Activated CD4-positive, alpha-beta T cell treated with anti-CD3 and anti-CD28 coated beads, Interleukin-2, amount 10 ng/mL, durations not matched to agents 24 days and 14 days (primary cell): ENCODE measurements around the gene PLA1A. TPM values are rescaled to one million over a fixed set of nuclear protein-coding genes. Genes with fewer than 3 reads are reported as not detected.
"Not testable (repeated sequence)": the region's sequence is repeated elsewhere in the genome, so short reads cannot be mapped to it uniquely, and the experiment has no call there.

Source experiments
- DNase-seq: peaks from one replicate; pipeline ENCODE4 v3.0.0; 2022
- H3K27ac Mint-ChIP-seq: one replicate; pipeline ENCODE4 v1.8.0; 2022; ENCODE audit warnings: mild to moderate bottlenecking, mixed read lengths
- H3K27me3 Mint-ChIP-seq: one replicate; pipeline ENCODE4 v1.8.0; 2022; ENCODE audit warnings: mixed read lengths
- H3K36me3 Mint-ChIP-seq: one replicate; pipeline ENCODE4 v1.8.0; 2022; ENCODE audit warnings: low read depth, mild to moderate bottlenecking, mixed read lengths
- H3K4me1 Mint-ChIP-seq: one replicate; pipeline ENCODE4 v1.8.0; 2021; ENCODE audit warnings: mixed read lengths
- H3K4me3 Mint-ChIP-seq: one replicate; pipeline ENCODE4 v1.8.0; 2022; ENCODE audit warnings: mild to moderate bottlenecking, moderate library complexity, mixed read lengths
- H3K9me3 Mint-ChIP-seq: one replicate; pipeline ENCODE4 v1.8.0; 2021; ENCODE audit warnings: mixed read lengths
- intact Hi-C: fragments of 100-400 bp; cut with micrococcal nuclease; formaldehyde crosslinking; loops from one replicate; pipeline ENCODE4 v1.15.1; 2023
- total RNA-seq: library from RNA; stranded (reverse); gene quantifications from 2 replicates; pipeline ENCODE4 v1.2.3, GENCODE V29; 2022

The PLA1A gene
- 0.26 and 0.31 TPM in 2 replicates for total RNA-seq

- H3K36me3 Mint-ChIP-seq: no peaks in the 10 kb centered on the region
- H3K4me1 Mint-ChIP-seq: peaks cover 29% of the 10 kb centered on the region
- DNase-seq: no peak
- H3K9me3 Mint-ChIP-seq: no peaks in the 10 kb centered on the region
- H3K27me3 Mint-ChIP-seq: peaks cover under 1% of the 10 kb centered on the region
- intact Hi-C loops: no loop called here
- no peak within 1 kb of the TSS for H3K4me3 Mint-ChIP-seq
- H3K27ac Mint-ChIP-seq: peak within 1 kb of the TSS; percentile 34
Observed at GRCh38 chr3:119597548-119598288, at the start of gene PLA1A. PLA1A (plus strand) TSS chr3:119597885; CDS start chr3:119597914, 29 bp downstream.

- Mint-ChIP-seq H3K27me3 (no peaks in the 10 kb centered on the region), H3K27ac (no peak overlapping the region), H3K9me3 (no peaks in the 10 kb centered on the region), H3K4me3 (no peak overlapping the region), H3K4me1 (peaks cover 2% of the 10 kb centered on the region), H3K36me3 (peaks cover 34% of the 10 kb centered on the region)
- intact Hi-C loops: no loop called here
- DNase-seq: no peak
Observed at GRCh38 chr3:119548341-119548740, 49.3 kb upstream of the PLA1A start.

DNA sequence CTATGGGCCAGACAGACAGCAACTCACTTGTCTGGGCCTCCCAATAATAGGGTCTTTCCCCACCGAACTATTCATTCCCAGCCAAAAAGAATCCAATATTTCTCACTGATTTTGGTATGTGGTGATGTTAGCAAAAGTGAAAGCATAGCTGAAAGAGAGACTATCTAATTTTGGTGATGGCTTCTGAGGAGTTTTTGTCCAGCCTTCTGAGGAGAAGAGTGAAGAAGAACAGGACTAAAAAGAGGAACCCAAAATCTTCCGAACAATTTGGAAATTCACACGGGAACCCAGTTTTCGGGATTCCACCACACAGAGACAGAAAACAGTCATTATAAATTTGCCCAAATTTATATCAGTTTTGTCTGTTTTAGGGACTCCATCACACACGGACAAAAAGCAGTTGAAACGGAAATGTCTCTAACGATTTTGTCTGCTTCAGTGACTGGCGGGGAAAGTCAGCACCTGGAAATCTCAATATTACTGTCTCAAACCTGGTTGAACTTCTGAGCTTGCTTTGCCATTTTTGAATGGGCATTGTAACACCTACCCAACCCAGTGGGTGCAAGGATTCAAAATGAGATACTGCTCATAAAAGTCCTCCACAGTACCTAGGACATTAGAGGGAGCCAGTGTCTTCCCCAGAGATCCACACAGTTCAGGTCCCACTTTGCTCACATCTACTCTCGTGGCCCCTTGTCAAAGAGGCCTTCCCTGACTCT lies 47.3 kb upstream of the PLA1A start:
- intact Hi-C loops: loop anchor here (10.0 kb wide), 2 partner anchors 544 to 666 kb away; partner anchors contain the start of gene GSK3B
- Mint-ChIP-seq H3K36me3 (peaks cover 27% of the 10 kb centered on the region), H3K27me3 (no peaks in the 10 kb centered on the region), H3K4me3 (no peak overlapping the region), H3K4me1 (peaks cover 10% of the 10 kb centered on the region), H3K27ac (no peak overlapping the region), H3K9me3 (no peaks in the 10 kb centered on the region)
- DNase-seq: no peak

DNA sequence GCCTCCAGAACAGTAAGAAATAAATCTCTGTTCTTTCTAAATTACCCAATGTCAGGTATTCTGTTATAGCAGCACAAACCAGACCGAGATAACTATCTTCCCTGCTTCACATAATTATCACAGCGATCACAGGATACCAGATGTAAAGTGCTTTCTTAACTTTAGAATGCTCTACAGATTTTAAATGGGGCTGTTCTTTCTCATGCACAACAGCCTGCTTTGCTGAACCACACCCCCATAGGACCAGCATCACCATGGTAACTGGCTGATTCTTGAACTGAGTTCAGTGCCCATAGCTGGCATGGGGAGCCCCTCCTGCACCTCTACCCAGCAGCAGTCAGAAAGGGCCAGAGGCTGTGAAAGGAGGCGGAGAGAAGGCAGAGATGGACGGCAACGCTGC lies 46.1 kb upstream of the PLA1A start:
- Mint-ChIP-seq H3K4me1 (peaks cover 22% of the 10 kb centered on the region), H3K27me3 (no peaks in the 10 kb centered on the region), H3K4me3 (no peak overlapping the region), H3K36me3 (peaks cover 36% of the 10 kb centered on the region), H3K9me3 (no peaks in the 10 kb centered on the region), H3K27ac (no peak overlapping the region)
- intact Hi-C loops: loop anchor here (10.0 kb wide), 2 partner anchors 543 to 667 kb away; partner anchors contain the start of gene GSK3B
- no peak for DNase-seq

- H3K36me3 Mint-ChIP-seq: peaks cover 37% of the 10 kb centered on the region
- H3K4me1 Mint-ChIP-seq: peaks cover 35% of the 10 kb centered on the region
- not testable (repeated sequence) for H3K27me3 Mint-ChIP-seq, H3K9me3 Mint-ChIP-seq, H3K27ac Mint-ChIP-seq, DNase-seq, H3K4me3 Mint-ChIP-seq
- intact Hi-C loops: loop anchor here (10.0 kb wide), 2 partner anchors 542 to 668 kb away; partner anchors contain the start of gene GSK3B
Observed at GRCh38 chr3:119552928-119553327, 44.8 kb upstream of the PLA1A start.

GRCh38 chr3:119553823-119554415 lies 43.8 kb upstream of the PLA1A start:
- Mint-ChIP-seq H3K9me3 (no peaks in the 10 kb centered on the region), H3K27ac (peak overlapping the region; percentile 45), H3K4me3 (no peak overlapping the region), H3K27me3 (no peaks in the 10 kb centered on the region), H3K4me1 (peaks cover 39% of the 10 kb centered on the region), H3K36me3 (peaks cover 37% of the 10 kb centered on the region)
- intact Hi-C loops: loop anchor here (10.0 kb wide), 2 partner anchors 541 to 669 kb away; partner anchors contain the start of gene GSK3B
- no peak for DNase-seq

DNA sequence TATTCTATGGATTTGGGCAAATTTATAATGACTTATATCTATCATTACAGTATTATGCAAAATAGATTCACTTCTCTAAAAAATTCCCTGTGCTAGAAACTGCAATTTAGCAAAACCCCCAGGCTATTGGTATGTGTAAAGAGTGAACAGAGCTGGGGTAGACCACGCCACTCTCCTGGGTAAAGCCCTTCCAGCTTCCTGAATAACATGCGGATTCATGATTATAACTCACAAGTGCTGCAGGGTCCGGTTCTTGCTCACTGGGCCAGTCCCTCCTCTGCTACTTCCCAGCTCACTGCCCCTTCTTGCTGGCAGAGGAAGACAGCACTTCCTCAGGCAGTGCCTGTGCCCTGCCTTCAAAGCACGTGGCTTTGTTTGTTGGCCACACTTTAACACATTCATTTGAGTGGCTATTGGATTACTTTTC lies 42.4 kb upstream of the PLA1A start:
- Mint-ChIP-seq H3K9me3 (no peaks in the 10 kb centered on the region), H3K36me3 (peaks cover 34% of the 10 kb centered on the region), H3K4me3 (peak overlapping the region; percentile 80), H3K4me1 (peaks cover 44% of the 10 kb centered on the region), H3K27me3 (no peaks in the 10 kb centered on the region), H3K27ac (peak overlapping the region; percentile 4)
- intact Hi-C loops: loop anchor here (5.0 to 10.0 kb wide), 3 partner anchors 278 to 671 kb away; partner anchors contain the start of gene GSK3B
- peak; percentile 58 for DNase-seq

GRCh38 chr3:119555929-119556328 lies 41.8 kb upstream of the PLA1A start:
- peaks cover 42% of the 10 kb centered on the region for H3K4me1 Mint-ChIP-seq
- DNase-seq: no peak
- peak overlapping the region; percentile 80 for H3K4me3 Mint-ChIP-seq
- H3K9me3 Mint-ChIP-seq: no peaks in the 10 kb centered on the region
- intact Hi-C loops: loop anchor here (5.0 to 10.0 kb wide), 3 partner anchors 279 to 671 kb away; partner anchors contain the start of gene GSK3B
- peak overlapping the region; percentile 68 for H3K27ac Mint-ChIP-seq
- peaks cover 30% of the 10 kb centered on the region for H3K36me3 Mint-ChIP-seq
- no peaks in the 10 kb centered on the region for H3K27me3 Mint-ChIP-seq

- DNase-seq: no peak
- Mint-ChIP-seq H3K4me1 (peaks cover 47% of the 10 kb centered on the region), H3K9me3 (no peaks in the 10 kb centered on the region), H3K27me3 (no peaks in the 10 kb centered on the region), H3K4me3 (peak overlapping the region; percentile 80), H3K27ac (peak overlapping the region; percentile 77), H3K36me3 (peaks cover 23% of the 10 kb centered on the region)
- intact Hi-C loops: loop anchor here (5.0 to 10.0 kb wide), 3 partner anchors 280 to 673 kb away; partner anchors contain the start of gene GSK3B
Observed at GRCh38 chr3:119557192-119557876, 40.4 kb upstream of the PLA1A start.

- H3K27ac Mint-ChIP-seq: peak overlapping the region; percentile 77
- H3K27me3 Mint-ChIP-seq: no peaks in the 10 kb centered on the region
- DNase-seq: peak; percentile 78
- H3K4me3 Mint-ChIP-seq: peak overlapping the region; percentile 80
- intact Hi-C loops: loop anchor here (2.0 to 10.0 kb wide), 6 partner anchors 49 to 673 kb away; partner anchors contain the start of genes GSK3B, TIMMDC1 and TMEM39A
- H3K9me3 Mint-ChIP-seq: no peaks in the 10 kb centered on the region
- H3K36me3 Mint-ChIP-seq: peaks cover 21% of the 10 kb centered on the region
- H3K4me1 Mint-ChIP-seq: peaks cover 53% of the 10 kb centered on the region
Observed at GRCh38 chr3:119557877-119558269, 39.8 kb upstream of the PLA1A start.

- H3K27me3 Mint-ChIP-seq: no peaks in the 10 kb centered on the region
- H3K4me3 Mint-ChIP-seq: peak overlapping the region; percentile 80
- intact Hi-C loops: loop anchor here (1.0 to 10.0 kb wide), 9 partner anchors 50 to 674 kb away; partner anchors contain the start of genes GSK3B, TIMMDC1 and TMEM39A
- peaks cover 19% of the 10 kb centered on the region for H3K36me3 Mint-ChIP-seq
- peaks cover 53% of the 10 kb centered on the region for H3K4me1 Mint-ChIP-seq
- H3K27ac Mint-ChIP-seq: peak overlapping the region; percentile 77
- H3K9me3 Mint-ChIP-seq: no peaks in the 10 kb centered on the region
- DNase-seq: no peak
Observed at GRCh38 chr3:119558626-119559317, 38.9 kb upstream of the PLA1A start.

GRCh38 chr3:119559441-119559963 lies 38.2 kb upstream of the PLA1A start, which contains the start of gene CD80:
CD80 (minus strand) TSS chr3:119559614; CDS start chr3:119557728, 1,886 bp downstream.
- Mint-ChIP-seq H3K9me3 (no peaks in the 10 kb centered on the region), H3K27ac (peak within 1 kb of the TSS; percentile 77), H3K4me1 (peaks cover 53% of the 10 kb centered on the region)

More at GRCh38 chr3:119559441-119559963, 38.2 kb upstream of the PLA1A start, which contains the start of gene CD80:
- Mint-ChIP-seq H3K36me3 (peaks cover 18% of the 10 kb centered on the region), H3K27me3 (no peaks in the 10 kb centered on the region), H3K4me3 (peak within 1 kb of the TSS; percentile 80)
- intact Hi-C loops: loop anchor here (1.0 to 10.0 kb wide), 9 partner anchors 51 to 675 kb away; partner anchors contain the start of genes GSK3B, TIMMDC1 and TMEM39A
- DNase-seq: peak; percentile 92
